GM10266 (cell line): ENCODE data around the gene ANKRD33B.

Experiments
- DNase-seq: peaks from one replicate; pipeline ENCODE4 v3.0.0; 2012; ENCODE audit errors: extremely low spot score
- TF ChIP-seq, protein P1 (sequence below): IDR thresholded peaks from 2 replicates; pipeline ENCODE4 v1.5.1; 2012; ENCODE audit warnings: mild to moderate bottlenecking, low read depth; ENCODE audit not compliant: control insufficient read depth, insufficient read depth; ENCODE audit errors: missing control alignments

Gene ANKRD33B

DNA sequence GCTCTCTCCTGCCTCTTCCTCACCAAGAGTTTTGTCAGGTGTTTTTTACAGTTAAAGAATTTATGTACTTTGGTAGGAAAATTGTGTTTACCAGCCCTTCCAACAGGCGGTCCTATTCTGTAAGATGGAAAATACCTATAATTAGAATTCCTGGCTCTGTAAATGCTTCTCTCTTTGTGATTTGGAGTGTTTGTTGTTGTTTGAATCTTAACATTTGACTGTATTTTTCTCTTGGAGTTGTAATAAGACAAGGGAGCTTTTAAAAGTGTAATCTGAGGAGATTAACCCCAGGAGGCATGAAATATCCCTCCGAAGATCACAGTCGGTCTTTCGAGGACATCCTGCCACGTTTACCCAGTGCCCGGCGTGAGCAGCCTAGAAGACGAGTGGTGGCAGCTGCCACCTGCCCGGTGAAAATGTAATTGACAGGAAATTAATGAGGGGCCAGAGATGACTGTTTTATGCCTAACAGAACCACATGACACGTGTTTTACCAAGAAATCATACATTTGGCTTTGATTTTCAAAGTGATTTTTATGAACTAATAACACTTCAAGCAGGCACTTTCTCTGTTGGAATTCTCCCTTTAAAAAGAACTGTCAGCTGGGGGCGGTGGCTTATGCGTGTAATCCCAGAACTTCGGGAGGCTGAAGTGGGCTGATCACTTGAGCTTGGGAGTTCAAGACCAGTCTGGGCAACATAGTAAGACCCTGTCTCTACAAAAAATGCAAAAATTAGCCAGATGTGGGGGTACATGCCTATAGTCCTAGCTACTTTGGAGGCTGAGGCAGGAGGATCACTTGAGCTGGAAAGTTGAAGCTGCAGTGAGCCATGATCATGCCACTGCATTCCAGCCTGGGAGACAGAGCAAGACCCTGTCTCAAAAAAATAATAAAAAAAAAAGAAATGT is 20.0 kb downstream of the ANKRD33B start:
- TF ChIP-seq, protein P1, sequence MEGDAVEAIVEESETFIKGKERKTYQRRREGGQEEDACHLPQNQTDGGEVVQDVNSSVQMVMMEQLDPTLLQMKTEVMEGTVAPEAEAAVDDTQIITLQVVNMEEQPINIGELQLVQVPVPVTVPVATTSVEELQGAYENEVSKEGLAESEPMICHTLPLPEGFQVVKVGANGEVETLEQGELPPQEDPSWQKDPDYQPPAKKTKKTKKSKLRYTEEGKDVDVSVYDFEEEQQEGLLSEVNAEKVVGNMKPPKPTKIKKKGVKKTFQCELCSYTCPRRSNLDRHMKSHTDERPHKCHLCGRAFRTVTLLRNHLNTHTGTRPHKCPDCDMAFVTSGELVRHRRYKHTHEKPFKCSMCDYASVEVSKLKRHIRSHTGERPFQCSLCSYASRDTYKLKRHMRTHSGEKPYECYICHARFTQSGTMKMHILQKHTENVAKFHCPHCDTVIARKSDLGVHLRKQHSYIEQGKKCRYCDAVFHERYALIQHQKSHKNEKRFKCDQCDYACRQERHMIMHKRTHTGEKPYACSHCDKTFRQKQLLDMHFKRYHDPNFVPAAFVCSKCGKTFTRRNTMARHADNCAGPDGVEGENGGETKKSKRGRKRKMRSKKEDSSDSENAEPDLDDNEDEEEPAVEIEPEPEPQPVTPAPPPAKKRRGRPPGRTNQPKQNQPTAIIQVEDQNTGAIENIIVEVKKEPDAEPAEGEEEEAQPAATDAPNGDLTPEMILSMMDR = no peak
- no peak for DNase-seq

DNA sequence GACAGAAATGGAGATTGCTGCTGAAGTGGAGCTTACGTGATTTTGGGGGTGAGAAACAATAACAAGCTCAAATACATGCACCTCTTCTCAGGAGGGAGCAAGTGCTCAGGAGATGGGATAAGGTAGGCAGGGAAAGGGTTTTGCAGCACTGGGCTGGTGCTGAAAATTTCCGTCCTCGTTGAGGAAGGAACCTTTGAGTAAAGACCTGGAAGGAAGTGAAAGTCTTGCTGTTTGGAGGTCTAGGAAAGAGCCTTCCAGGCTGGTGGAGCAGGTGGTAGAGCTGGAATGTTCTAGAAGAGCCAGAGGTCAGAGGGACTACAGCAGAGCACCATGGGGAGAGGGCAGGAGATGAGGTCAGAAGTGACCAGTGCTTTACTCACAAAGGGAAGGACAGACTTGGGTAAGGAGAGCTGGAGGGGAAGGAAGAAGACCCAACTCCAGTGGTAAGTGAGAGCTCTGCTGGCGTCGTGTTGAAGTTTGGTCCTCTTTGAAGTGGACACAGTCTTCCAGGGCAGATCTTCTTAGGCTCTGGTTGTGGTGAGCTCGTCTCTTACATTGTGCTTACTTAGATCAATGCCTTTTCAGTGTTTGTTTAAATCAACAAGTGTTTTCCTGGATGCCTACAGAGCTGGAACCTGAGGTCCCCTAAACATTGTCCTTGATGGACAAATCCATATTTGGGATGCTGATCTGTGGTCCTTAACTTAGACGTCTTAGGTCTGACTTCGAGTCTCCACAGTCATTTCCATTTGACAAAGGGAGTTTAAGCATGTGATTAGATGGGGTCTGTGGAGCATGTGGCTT is 21.0 kb downstream of the ANKRD33B start:
- no peak for DNase-seq
- TF ChIP-seq, protein P1 = no peak

DNA sequence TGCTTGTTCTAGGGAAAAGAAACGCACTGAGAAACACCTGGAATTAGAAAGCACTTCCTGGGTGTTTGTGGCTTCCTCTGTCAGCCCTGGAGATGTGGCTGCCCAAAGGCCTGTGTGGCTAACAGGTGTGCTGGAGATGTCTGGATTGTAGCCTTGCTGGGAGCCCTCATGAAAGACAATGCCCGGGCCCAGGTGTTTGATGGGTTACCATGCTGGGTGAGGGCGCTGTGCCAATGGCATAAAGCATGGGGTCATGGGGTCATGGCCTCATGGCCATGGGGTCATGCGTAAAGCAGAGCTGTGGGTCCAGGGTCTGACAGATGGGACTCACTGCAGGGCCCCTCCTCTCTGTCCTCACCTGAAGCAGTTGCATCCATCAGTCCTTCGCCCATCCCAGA is 21.6 kb downstream of the ANKRD33B start:
- no peak for DNase-seq
- TF ChIP-seq, protein P1 = no peak

DNA sequence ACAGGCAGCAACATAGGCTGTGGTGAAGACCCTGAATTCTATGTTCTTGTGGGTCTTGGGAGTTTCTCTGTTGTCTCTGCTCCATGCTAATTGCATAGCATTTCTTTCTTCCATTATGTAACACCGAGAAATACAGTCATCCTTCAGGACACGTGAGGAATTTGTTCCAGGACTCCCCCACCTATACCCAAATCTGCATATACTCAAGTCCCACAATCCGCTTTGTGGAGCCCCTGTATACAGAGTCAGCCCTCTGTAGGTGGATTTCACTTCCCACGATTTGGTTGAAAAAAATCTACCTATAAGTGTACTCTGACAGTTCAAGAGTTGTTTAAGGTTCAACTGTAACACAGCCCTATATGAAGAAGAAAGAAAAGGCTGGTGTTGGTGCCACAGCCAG is 22.1 kb downstream of the ANKRD33B start:
- DNase-seq = no peak
- TF ChIP-seq, protein P1 = no peak

DNA sequence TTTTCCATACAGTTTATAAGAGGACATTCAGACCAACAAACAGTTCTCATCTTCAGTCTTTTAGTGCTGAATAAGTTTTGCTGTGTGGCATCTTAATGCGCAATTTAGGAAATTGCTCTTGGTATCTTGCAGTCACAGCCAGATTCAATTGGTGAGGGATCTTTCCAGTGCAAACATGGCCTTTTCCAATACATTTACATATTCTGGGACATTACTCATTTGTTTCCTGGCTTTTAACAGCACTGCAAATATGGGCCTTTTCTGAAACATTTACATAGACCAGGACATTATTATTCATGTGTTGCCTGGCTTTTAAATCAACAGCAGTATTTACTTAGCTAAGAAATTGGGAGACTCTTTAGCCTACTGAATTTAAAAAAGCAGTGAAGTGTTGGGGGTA is 22.7 kb downstream of the ANKRD33B start:
- TF ChIP-seq, protein P1 = no peak
- DNase-seq = no peak

DNA sequence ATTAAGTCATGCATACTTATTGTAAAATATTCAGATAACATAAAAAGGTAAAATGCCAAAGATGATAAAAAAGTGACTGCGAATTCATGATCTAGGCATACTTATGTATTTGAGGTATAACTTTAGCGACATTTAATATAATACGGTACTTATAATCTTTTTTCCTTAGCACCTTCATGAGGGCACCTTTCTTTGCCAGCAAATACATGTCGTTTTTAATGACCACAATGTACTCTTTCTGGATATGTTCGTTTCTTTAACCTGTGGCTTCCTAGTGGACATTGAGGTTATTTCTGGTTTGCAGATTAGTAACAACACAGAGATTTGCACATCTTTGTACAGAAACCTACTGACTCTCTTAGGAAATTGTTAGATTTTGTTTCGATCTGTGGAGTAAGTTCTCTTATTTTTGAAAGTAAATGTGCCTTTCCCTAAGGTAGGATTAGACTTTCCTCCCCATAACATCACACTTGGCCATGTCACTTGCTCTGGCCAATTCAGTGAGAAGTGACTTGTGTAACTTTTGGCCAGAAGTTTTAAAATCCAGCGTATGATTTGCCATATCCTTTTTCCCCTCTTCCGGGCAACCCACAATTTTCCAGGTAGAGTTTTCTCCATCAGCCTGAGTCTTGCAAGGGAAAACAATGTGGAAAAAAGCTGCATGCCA is 24.4 kb downstream of the ANKRD33B start:
- TF ChIP-seq, protein P1 = no peak
- no peak for DNase-seq
